SK-N-MC (cell line): Measurements from ENCODE around the gene FANCC.

Source experiments
- DNase-seq: peaks from one replicate; pipeline ENCODE4 v3.0.0-alpha.2; 2011; ENCODE audit warnings: low read depth, low spot score
- H3K27ac ChIP-seq: fragments of 200-600 bp; sonication (generic); 2 replicates; pipeline ENCODE4 v1.5.1; 2016; ENCODE audit warnings: mixed run types
- H3K36me3 ChIP-seq: fragments of 200-600 bp; sonication (generic); 2 replicates; pipeline ENCODE4 v1.6.1; 2017; ENCODE audit warnings: antibody characterized with exemption, low read length, mixed read lengths; ENCODE audit not compliant: insufficient read depth
- H3K4me3 ChIP-seq: fragments of 200-600 bp; sonication (generic); 2 replicates; pipeline ENCODE4 v1.5.1; 2016
- H3K9ac ChIP-seq: fragments of 200-600 bp; sonication (generic); 2 replicates; pipeline ENCODE4 v1.8.0; 2017; ENCODE audit warnings: mixed run types, mixed read lengths; ENCODE audit not compliant: insufficient read length
- H3K9me3 ChIP-seq: fragments of 200-600 bp; sonication (generic); 2 replicates; pipeline ENCODE4 v1.6.1; 2017; ENCODE audit warnings: low read depth, mild to moderate bottlenecking, antibody characterized with exemption, low read length, moderate library complexity, mixed read lengths
- EZH2 ChIP-seq: fragments of 200-600 bp; sonication (generic); IDR thresholded peaks from one replicate; pipeline ENCODE4 v1.6.1; 2017; ENCODE audit warnings: antibody characterized with exemption
- FOXP2 ChIP-seq: optimal IDR thresholded peaks from 2 replicates; pipeline ENCODE3; 2011; ENCODE audit warnings: mild to moderate bottlenecking, moderate library complexity; ENCODE audit not compliant: insufficient read depth; ENCODE audit errors: extremely low read length, control extremely low read depth
- POLR2AphosphoS5 ChIP-seq: IDR thresholded peaks from 2 replicates; pipeline ENCODE4 v1.6.1; 2012; ENCODE audit warnings: mild to moderate bottlenecking, low read depth, low read length, borderline replicate concordance

FANCC gene

GRCh38 chr9:95317119-95317892 is at the start of gene FANCC:
FANCC (minus strand) TSS chr9:95317709; CDS start chr9:95249291, 68,418 bp downstream.
- peak; percentile 86 for TF ChIP-seq POLR2AphosphoS5
- TF ChIP-seq EZH2: no peak
- TF ChIP-seq FOXP2: peak; percentile 55
- no peaks in the 10 kb centered on the region for H3K9me3 ChIP-seq
- peak within 1 kb of the TSS; percentile 81 for H3K4me3 ChIP-seq
- DNase-seq: no peak
- peak within 1 kb of the TSS; percentile 99 for H3K9ac ChIP-seq
- H3K36me3 ChIP-seq: no peaks in the 10 kb centered on the region
- peak within 1 kb of the TSS; percentile 99 for H3K27ac ChIP-seq

- Histone ChIP-seq H3K4me3 (no peak overlapping the region), H3K9ac (no peak overlapping the region), H3K9me3 (no peaks in the 10 kb centered on the region), H3K36me3 (no peaks in the 10 kb centered on the region), H3K27ac (no peak overlapping the region)
- no peak for TF ChIP-seq EZH2
- TF ChIP-seq FOXP2: no peak
- TF ChIP-seq POLR2AphosphoS5: no peak
- DNase-seq: no peak
These were observed 49.3 kb upstream of the FANCC start for GRCh38 chr9:95366731-95367325.

GRCh38 chr9:95365766-95366165 is 48.3 kb upstream of the FANCC start:
- Histone ChIP-seq H3K36me3 (no peaks in the 10 kb centered on the region), H3K9ac (no peak overlapping the region), H3K4me3 (no peak overlapping the region), H3K27ac (no peak overlapping the region), H3K9me3 (no peaks in the 10 kb centered on the region)
- TF ChIP-seq POLR2AphosphoS5: no peak
- TF ChIP-seq FOXP2: no peak
- TF ChIP-seq EZH2: no peak
- no peak for DNase-seq

GRCh38 chr9:95363051-95363841 is 45.7 kb upstream of the FANCC start:
- Histone ChIP-seq H3K9ac (no peak overlapping the region), H3K4me3 (no peak overlapping the region), H3K27ac (no peak overlapping the region), H3K9me3 (no peaks in the 10 kb centered on the region), H3K36me3 (no peaks in the 10 kb centered on the region)
- TF ChIP-seq POLR2AphosphoS5 (no peak), FOXP2 (no peak), EZH2 (no peak)
- no peak for DNase-seq

GRCh38 chr9:95360866-95361265 is 43.4 kb upstream of the FANCC start:
- Histone ChIP-seq H3K9ac (no peak overlapping the region), H3K9me3 (no peaks in the 10 kb centered on the region), H3K27ac (no peak overlapping the region), H3K4me3 (no peak overlapping the region), H3K36me3 (no peaks in the 10 kb centered on the region)
- no peak for DNase-seq
- no peak for TF ChIP-seq EZH2
- no peak for TF ChIP-seq POLR2AphosphoS5
- no peak for TF ChIP-seq FOXP2

- H3K27ac ChIP-seq: no peak overlapping the region
- H3K9me3 ChIP-seq: no peaks in the 10 kb centered on the region
- H3K36me3 ChIP-seq: no peaks in the 10 kb centered on the region
- no peak overlapping the region for H3K4me3 ChIP-seq
- DNase-seq: no peak
- no peak for TF ChIP-seq POLR2AphosphoS5
- no peak for TF ChIP-seq FOXP2
- TF ChIP-seq EZH2: no peak
- H3K9ac ChIP-seq: no peak overlapping the region
These were observed 39.8 kb upstream of the FANCC start for GRCh38 chr9:95357316-95357715.

- H3K27ac ChIP-seq: no peak overlapping the region
- no peak for DNase-seq
These were observed 38.0 kb upstream of the FANCC start for GRCh38 chr9:95355500-95355899.

GRCh38 chr9:95351051-95351450 is 33.5 kb upstream of the FANCC start:
- DNase-seq: no peak
- Histone ChIP-seq H3K36me3 (no peaks in the 10 kb centered on the region), H3K27ac (no peak overlapping the region), H3K9ac (no peak overlapping the region), H3K4me3 (no peak overlapping the region), H3K9me3 (no peaks in the 10 kb centered on the region)
- no peak for TF ChIP-seq EZH2
- no peak for TF ChIP-seq POLR2AphosphoS5
- TF ChIP-seq FOXP2: no peak

More at GRCh38 chr9:95355500-95355899, 38.0 kb upstream of the FANCC start:
- Histone ChIP-seq H3K4me3 (no peak overlapping the region), H3K9me3 (no peaks in the 10 kb centered on the region), H3K9ac (no peak overlapping the region), H3K36me3 (no peaks in the 10 kb centered on the region)
- TF ChIP-seq EZH2 (no peak), FOXP2 (no peak), POLR2AphosphoS5 (no peak)
